ENCODE results near the gene TMIE. TPM values are rescaled to one million over a fixed set of nuclear protein-coding genes. Genes with fewer than 3 reads are reported as not detected.
"Not testable (repeated sequence)": the region's sequence is repeated elsewhere in the genome, so short reads cannot be mapped to it uniquely, and the experiment has no call there.

The TMIE gene
- total and polyA plus RNA-seq, 2 of the 4 experiments (the other 2 are of a cell fraction) = 0.12 TPM; not detected in 1

DNA sequence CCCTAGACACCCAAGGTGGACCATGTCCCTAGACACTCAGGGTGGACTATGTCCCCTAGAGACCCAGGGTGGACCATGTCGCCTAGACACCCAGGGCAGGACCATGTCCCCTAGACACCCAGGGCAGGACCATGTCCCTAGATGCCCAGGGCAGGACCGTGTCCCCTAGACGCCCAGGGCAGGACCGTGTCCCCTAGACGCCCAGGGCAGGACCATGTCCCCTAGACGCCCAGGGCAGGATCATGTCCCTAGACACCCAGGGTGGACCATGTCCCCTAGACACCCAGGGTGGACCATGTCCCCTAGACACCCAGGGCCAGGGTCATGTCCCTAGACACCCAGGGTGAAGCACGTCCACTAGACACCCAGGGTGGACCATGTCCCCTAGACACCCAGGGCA, 3.2 kb downstream of the TMIE start:
- H3K4me3 ChIP-seq (ENCODE audit: insufficient read depth, low read depth, low read length); H2AK5ac ChIP-seq (ENCODE audit: low read depth, low read length); H3K36me3 ChIP-seq (ENCODE audit: control insufficient read depth, insufficient read depth, low read length); H3K9me3 ChIP-seq (ENCODE audit: control insufficient read depth, insufficient read depth, low read length); H3K9ac ChIP-seq (ENCODE audit: low read depth, low read length); H3K56ac ChIP-seq (ENCODE audit: extremely low read depth, insufficient read depth, low read length); H3K23ac ChIP-seq (ENCODE audit: low read depth, low read length); ATAC-seq (ENCODE audit: low read depth); dilution Hi-C loops (cut with HindIII; ENCODE audit: low sequenced_read_pairs, unreplicated experiment); DNase-seq; H3K18ac ChIP-seq (ENCODE audit: low read depth, low read length); H2BK15ac ChIP-seq (ENCODE audit: low read depth, low read length); H4K5ac ChIP-seq (ENCODE audit: low read depth, low read length); H2BK5ac ChIP-seq (ENCODE audit: low read depth, low read length, poor library complexity, severe bottlenecking); H3K79me1 ChIP-seq (ENCODE audit: low read depth in 1 of 2, low read length in 2 of 2); H3K4me1 ChIP-seq (ENCODE audit: control insufficient read depth, insufficient read depth, low read length); H3K4ac ChIP-seq (ENCODE audit: low read depth, low read length); CTCF ChIA-PET; POLR2A ChIA-PET (ENCODE audit: unreplicated experiment); H4K20me1 ChIP-seq (ENCODE audit: insufficient read depth, low read length); H2BK20ac ChIP-seq (ENCODE audit: low read depth, low read length); H3K4me2 ChIP-seq (ENCODE audit: low read depth, low read length); H3K27ac ChIP-seq (ENCODE audit: insufficient read depth, low read length); H4K8ac ChIP-seq (ENCODE audit: low read depth in 2 of 2, low read length in 2 of 2); H2AFZ ChIP-seq (replicated peaks; ENCODE audit: low read length, poor library complexity); H3K14ac ChIP-seq (replicated peaks; ENCODE audit: low read depth, low read length); H3K9me1 ChIP-seq (ENCODE audit: insufficient read depth, low read length); H2BK120ac ChIP-seq (ENCODE audit: low read depth, low read length); BruUV-seq (replicated peaks); H2AK9ac ChIP-seq (replicated peaks; ENCODE audit: low read depth, low read length, poor library complexity); H4K91ac ChIP-seq (ENCODE audit: insufficient read depth, low read depth, low read length): not testable (repeated sequence)
- in situ Hi-C loops (cut with MboI; ENCODE audit: low sequenced_read_pairs) = loop anchor here (5.0 to 25.0 kb wide), 2 partner anchors 193 to 658 kb away; no protein-coding TSS in a partner anchor
- WGBS, 2 experiments (ENCODE audit: extremely low coverage in 2 of 2, insufficient read length in 1 of 2) = 33% methylated on average over 1 of the region's 7 CpGs; no CpG with 5 or more reads in 1 of the 2 experiments
- peaks cover 29% of the 10 kb centered on the region for H3K27me3 ChIP-seq (ENCODE audit: control insufficient read depth, insufficient read depth, low read length)
- intact Hi-C loops (cut with micrococcal nuclease) = loop anchor here (2.0 kb wide), 2 partner anchors 620 to 666 kb away; no protein-coding TSS in a partner anchor

Data from IMR-90 (cell line).